Measurements from ENCODE around the gene ZNF609.

GRCh38 chr15:64521726-64522164 lies 61.4 kb downstream of the ZNF609 start:
- TF ChIP-seq, protein P1, sequence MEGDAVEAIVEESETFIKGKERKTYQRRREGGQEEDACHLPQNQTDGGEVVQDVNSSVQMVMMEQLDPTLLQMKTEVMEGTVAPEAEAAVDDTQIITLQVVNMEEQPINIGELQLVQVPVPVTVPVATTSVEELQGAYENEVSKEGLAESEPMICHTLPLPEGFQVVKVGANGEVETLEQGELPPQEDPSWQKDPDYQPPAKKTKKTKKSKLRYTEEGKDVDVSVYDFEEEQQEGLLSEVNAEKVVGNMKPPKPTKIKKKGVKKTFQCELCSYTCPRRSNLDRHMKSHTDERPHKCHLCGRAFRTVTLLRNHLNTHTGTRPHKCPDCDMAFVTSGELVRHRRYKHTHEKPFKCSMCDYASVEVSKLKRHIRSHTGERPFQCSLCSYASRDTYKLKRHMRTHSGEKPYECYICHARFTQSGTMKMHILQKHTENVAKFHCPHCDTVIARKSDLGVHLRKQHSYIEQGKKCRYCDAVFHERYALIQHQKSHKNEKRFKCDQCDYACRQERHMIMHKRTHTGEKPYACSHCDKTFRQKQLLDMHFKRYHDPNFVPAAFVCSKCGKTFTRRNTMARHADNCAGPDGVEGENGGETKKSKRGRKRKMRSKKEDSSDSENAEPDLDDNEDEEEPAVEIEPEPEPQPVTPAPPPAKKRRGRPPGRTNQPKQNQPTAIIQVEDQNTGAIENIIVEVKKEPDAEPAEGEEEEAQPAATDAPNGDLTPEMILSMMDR (conservative IDR thresholded peaks at IDR 0.05; ENCODE audit: low read depth, low read length) = no peak
- no peak for TF ChIP-seq EZH2 (IDR thresholded peaks at IDR 0.05; ENCODE audit: low read length, unreplicated experiment)
